HL-60 (cell line): Measurements from ENCODE around the gene ZNF792.
"Not testable (repeated sequence)": the region's sequence is repeated elsewhere in the genome, so short reads cannot be mapped to it uniquely, and the experiment has no call there.

Experiments used
- DNase-seq, 2 experiments: peaks; one replicate each; pipeline ENCODE4 v3.0.0-alpha.2; 2010 to 2020; ENCODE audit warnings: low read depth in 1 of 2, low spot score in 1 of 2
- H3K27ac ChIP-seq: fragments of 250-450 bp; sonication (Bioruptor Pico); replicated peaks from 2 replicates; pipeline ENCODE4 v1.5.1; 2020; ENCODE audit warnings: mild to moderate bottlenecking, moderate library complexity
- H3K27me3 ChIP-seq: fragments of 250-450 bp; sonication (Bioruptor Pico); 2 replicates; pipeline ENCODE4 v1.5.1; 2021; ENCODE audit warnings: mild to moderate bottlenecking, moderate library complexity; ENCODE audit not compliant: insufficient read depth, poor library complexity, severe bottlenecking
- H3K4me3 ChIP-seq: replicated peaks from 2 replicates; pipeline ENCODE4 v1.5.1; 2011; ENCODE audit warnings: mild to moderate bottlenecking, control low read depth, low read length; ENCODE audit not compliant: insufficient read depth
- GABPA ChIP-seq: IDR thresholded peaks from 2 replicates; pipeline ENCODE4 v1.6.1; 2012; ENCODE audit warnings: low read depth
- POLR2AphosphoS5 ChIP-seq: IDR thresholded peaks from 2 replicates; pipeline ENCODE4 v1.6.1; 2012; ENCODE audit warnings: low read depth
- SPI1 ChIP-seq: IDR thresholded peaks from 2 replicates; pipeline ENCODE4 v1.6.1; 2012; ENCODE audit warnings: low read depth, mild to moderate bottlenecking, borderline replicate concordance
- TF ChIP-seq, protein P1 (sequence below): IDR thresholded peaks from one replicate; pipeline ENCODE4 v1.5.1; 2011; ENCODE audit warnings: low read length, control low read depth, inconsistent platforms; ENCODE audit not compliant: insufficient read depth
- TF ChIP-seq, protein P2 (sequence below): IDR thresholded peaks from 2 replicates; pipeline ENCODE4 v1.6.1; 2012; ENCODE audit warnings: low read depth; ENCODE audit not compliant: insufficient replicate concordance

Gene ZNF792

GRCh38 chr19:34920090-34920786, 43.8 kb downstream of the ZNF792 start:
- DNase-seq, H3K27ac ChIP-seq, H3K27me3 ChIP-seq, H3K4me3 ChIP-seq: not testable (repeated sequence)
- peak; percentile 36; the same call in 1 of the 2 replicates for TF ChIP-seq SPI1

GRCh38 chr19:34918190-34918589, 45.8 kb downstream of the ZNF792 start:
- Histone ChIP-seq H3K27ac (no peak overlapping the region), H3K27me3 (no peaks in the 10 kb centered on the region), H3K4me3 (no peak overlapping the region)
- no peak for DNase-seq
- TF ChIP-seq, protein P1, sequence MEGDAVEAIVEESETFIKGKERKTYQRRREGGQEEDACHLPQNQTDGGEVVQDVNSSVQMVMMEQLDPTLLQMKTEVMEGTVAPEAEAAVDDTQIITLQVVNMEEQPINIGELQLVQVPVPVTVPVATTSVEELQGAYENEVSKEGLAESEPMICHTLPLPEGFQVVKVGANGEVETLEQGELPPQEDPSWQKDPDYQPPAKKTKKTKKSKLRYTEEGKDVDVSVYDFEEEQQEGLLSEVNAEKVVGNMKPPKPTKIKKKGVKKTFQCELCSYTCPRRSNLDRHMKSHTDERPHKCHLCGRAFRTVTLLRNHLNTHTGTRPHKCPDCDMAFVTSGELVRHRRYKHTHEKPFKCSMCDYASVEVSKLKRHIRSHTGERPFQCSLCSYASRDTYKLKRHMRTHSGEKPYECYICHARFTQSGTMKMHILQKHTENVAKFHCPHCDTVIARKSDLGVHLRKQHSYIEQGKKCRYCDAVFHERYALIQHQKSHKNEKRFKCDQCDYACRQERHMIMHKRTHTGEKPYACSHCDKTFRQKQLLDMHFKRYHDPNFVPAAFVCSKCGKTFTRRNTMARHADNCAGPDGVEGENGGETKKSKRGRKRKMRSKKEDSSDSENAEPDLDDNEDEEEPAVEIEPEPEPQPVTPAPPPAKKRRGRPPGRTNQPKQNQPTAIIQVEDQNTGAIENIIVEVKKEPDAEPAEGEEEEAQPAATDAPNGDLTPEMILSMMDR: no peak
- TF ChIP-seq POLR2AphosphoS5: no peak
- TF ChIP-seq, protein P2, sequence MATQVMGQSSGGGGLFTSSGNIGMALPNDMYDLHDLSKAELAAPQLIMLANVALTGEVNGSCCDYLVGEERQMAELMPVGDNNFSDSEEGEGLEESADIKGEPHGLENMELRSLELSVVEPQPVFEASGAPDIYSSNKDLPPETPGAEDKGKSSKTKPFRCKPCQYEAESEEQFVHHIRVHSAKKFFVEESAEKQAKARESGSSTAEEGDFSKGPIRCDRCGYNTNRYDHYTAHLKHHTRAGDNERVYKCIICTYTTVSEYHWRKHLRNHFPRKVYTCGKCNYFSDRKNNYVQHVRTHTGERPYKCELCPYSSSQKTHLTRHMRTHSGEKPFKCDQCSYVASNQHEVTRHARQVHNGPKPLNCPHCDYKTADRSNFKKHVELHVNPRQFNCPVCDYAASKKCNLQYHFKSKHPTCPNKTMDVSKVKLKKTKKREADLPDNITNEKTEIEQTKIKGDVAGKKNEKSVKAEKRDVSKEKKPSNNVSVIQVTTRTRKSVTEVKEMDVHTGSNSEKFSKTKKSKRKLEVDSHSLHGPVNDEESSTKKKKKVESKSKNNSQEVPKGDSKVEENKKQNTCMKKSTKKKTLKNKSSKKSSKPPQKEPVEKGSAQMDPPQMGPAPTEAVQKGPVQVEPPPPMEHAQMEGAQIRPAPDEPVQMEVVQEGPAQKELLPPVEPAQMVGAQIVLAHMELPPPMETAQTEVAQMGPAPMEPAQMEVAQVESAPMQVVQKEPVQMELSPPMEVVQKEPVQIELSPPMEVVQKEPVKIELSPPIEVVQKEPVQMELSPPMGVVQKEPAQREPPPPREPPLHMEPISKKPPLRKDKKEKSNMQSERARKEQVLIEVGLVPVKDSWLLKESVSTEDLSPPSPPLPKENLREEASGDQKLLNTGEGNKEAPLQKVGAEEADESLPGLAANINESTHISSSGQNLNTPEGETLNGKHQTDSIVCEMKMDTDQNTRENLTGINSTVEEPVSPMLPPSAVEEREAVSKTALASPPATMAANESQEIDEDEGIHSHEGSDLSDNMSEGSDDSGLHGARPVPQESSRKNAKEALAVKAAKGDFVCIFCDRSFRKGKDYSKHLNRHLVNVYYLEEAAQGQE: no peak
- TF ChIP-seq SPI1: no peak
- no peak for TF ChIP-seq GABPA

DNA sequence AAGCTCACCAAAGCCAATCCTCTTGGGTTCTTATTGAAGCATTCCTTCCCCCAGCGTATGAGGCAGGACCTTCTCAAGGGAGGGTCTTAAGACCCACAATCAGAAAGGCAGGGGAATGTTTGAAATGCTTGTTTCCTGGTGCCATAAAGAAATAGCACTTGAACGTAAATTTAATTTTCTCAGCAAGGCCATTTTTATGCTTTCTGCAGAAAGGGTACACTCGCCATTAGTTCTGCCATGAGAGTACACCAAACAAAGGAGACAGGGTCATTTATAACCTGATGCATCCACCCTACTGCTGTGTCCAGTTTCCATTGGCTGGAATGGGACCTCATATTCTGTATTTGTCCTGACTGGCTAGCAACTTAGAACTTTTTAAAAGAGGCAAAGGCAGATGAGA, 46.9 kb downstream of the ZNF792 start:
- DNase-seq, H3K27me3 ChIP-seq, H3K4me3 ChIP-seq, H3K27ac ChIP-seq: not testable (repeated sequence)

GRCh38 chr19:34910770-34911169, 53.3 kb downstream of the ZNF792 start:
- Histone ChIP-seq H3K27ac (no peak overlapping the region), H3K4me3 (no peak overlapping the region), H3K27me3 (no peaks in the 10 kb centered on the region)
- no peak for TF ChIP-seq SPI1
- TF ChIP-seq, protein P2: no peak
- TF ChIP-seq, protein P1: no peak
- no peak for TF ChIP-seq POLR2AphosphoS5
- no peak for TF ChIP-seq GABPA
- DNase-seq: no peak
